Activated T-helper 2 cell treated with anti-CD3 and anti-CD28 coated beads, Interferon-gamma antibody, Interleukin-2, Interleukin-4, amounts not matched to agents 10 μg/mL and 5 μg/mL and 100 μg/mL, durations not matched to agents 14 hours and 24 hours and 36 hours (primary cell): Measurements from ENCODE around the gene CHD3. TPM values are rescaled to one million over a fixed set of nuclear protein-coding genes. Genes with fewer than 3 reads are reported as not detected.

Source experiments
- DNase-seq: peaks from one replicate; pipeline ENCODE4 v3.0.0; 2021; ENCODE audit warnings: low spot score
- H3K27ac Mint-ChIP-seq: one replicate; pipeline ENCODE4 v1.8.0; 2021; ENCODE audit warnings: mixed read lengths
- H3K27me3 Mint-ChIP-seq: one replicate; pipeline ENCODE4 v1.8.0; 2021; ENCODE audit warnings: low read depth, mixed read lengths
- H3K36me3 Mint-ChIP-seq: one replicate; pipeline ENCODE4 v1.8.0; 2021; ENCODE audit warnings: low read depth, mixed read lengths
- H3K4me1 Mint-ChIP-seq: one replicate; pipeline ENCODE4 v1.8.0; 2021; ENCODE audit warnings: low read depth, mixed read lengths
- H3K4me3 Mint-ChIP-seq: one replicate; pipeline ENCODE4 v1.8.0; 2021; ENCODE audit warnings: low read depth, mild to moderate bottlenecking, moderate library complexity, mixed read lengths
- H3K9me3 Mint-ChIP-seq: one replicate; pipeline ENCODE4 v1.8.0; 2021; ENCODE audit warnings: mixed read lengths
- intact Hi-C: fragments of 100-400 bp; cut with micrococcal nuclease; formaldehyde crosslinking; loops from one replicate; pipeline ENCODE4 v1.15.1; 2023
- total RNA-seq: library from RNA; stranded (reverse); gene quantifications from 2 replicates; pipeline ENCODE4 v1.2.3, GENCODE V29; 2022

The CHD3 gene
- total RNA-seq, 1 donor from 2014 or later, result 158 TPM

- H3K4me3 Mint-ChIP-seq, result no peak overlapping the region
- DNase-seq, result no peak
- H3K36me3 Mint-ChIP-seq, result peaks cover 82% of the 10 kb centered on the region
- intact Hi-C loops, result no loop called here
- peaks cover 11% of the 10 kb centered on the region for H3K4me1 Mint-ChIP-seq
- H3K27me3 Mint-ChIP-seq, result no peaks in the 10 kb centered on the region
- no peak overlapping the region for H3K27ac Mint-ChIP-seq
- H3K9me3 Mint-ChIP-seq, result no peaks in the 10 kb centered on the region
These were observed 8.5 kb downstream of the CHD3 start for GRCh38 chr17:7897090-7897489.

DNA sequence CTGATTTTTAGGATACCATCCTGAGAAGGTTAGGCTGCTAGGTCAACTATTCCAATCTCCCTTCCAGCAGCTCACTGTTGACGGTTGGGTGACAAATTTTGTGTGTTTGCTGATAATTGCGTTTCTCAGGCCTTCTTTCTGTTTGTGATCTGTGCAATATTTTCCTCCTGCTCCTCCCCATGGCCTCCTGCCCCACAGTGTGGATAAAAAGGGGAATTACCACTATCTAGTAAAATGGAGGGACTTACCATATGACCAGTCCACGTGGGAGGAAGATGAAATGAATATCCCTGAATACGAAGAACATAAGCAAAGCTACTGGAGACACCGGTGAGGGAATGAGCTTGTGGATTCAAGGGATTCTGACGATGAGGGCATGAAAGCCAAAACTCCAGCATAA lies 9.2 kb downstream of the CHD3 start:
- intact Hi-C loops, result no loop called here
- peaks cover 11% of the 10 kb centered on the region for H3K4me1 Mint-ChIP-seq
- peak overlapping the region; percentile 61 for H3K27ac Mint-ChIP-seq
- H3K4me3 Mint-ChIP-seq, result no peak overlapping the region
- DNase-seq, result no peak
- no peaks in the 10 kb centered on the region for H3K9me3 Mint-ChIP-seq
- H3K36me3 Mint-ChIP-seq, result peaks cover 86% of the 10 kb centered on the region
- H3K27me3 Mint-ChIP-seq, result no peaks in the 10 kb centered on the region

GRCh38 chr17:7903154-7904103 lies 14.8 kb downstream of the CHD3 start:
- Mint-ChIP-seq H3K27ac (no peak overlapping the region), H3K4me3 (no peak overlapping the region)

GRCh38 chr17:7909089-7909488 lies 20.5 kb downstream of the CHD3 start:
- H3K27ac Mint-ChIP-seq, result no peak overlapping the region
- no peak for DNase-seq
- H3K36me3 Mint-ChIP-seq, result peaks cover 82% of the 10 kb centered on the region
- intact Hi-C loops, result no loop called here
- peaks cover 7% of the 10 kb centered on the region for H3K4me1 Mint-ChIP-seq
- H3K27me3 Mint-ChIP-seq, result no peaks in the 10 kb centered on the region
- no peak overlapping the region for H3K4me3 Mint-ChIP-seq
- no peaks in the 10 kb centered on the region for H3K9me3 Mint-ChIP-seq

More at GRCh38 chr17:7903154-7904103, 14.8 kb downstream of the CHD3 start:
- Mint-ChIP-seq H3K27me3 (no peaks in the 10 kb centered on the region), H3K4me1 (no peaks in the 10 kb centered on the region), H3K9me3 (no peaks in the 10 kb centered on the region), H3K36me3 (peaks cover 91% of the 10 kb centered on the region)
- DNase-seq, result no peak
- intact Hi-C loops, result no loop called here

DNA sequence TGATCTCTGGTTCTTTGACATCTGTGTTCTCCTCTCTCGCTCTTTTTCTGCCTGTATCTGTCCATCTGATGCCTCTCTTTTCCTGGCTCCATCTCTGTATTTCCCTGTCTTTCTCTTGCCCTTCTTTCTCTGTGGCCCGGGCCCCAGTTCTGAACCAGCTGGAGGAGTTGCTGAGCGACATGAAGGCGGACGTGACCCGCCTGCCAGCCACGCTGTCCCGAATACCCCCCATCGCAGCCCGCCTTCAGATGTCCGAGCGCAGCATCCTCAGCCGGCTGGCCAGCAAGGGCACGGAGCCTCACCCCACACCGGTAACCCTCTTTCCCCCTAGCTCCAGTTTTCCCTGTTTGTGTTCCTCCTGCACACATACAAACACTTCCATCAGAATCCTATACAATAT lies 21.7 kb downstream of the CHD3 start:
- H3K27me3 Mint-ChIP-seq, result no peaks in the 10 kb centered on the region
- H3K27ac Mint-ChIP-seq, result no peak overlapping the region
- H3K4me1 Mint-ChIP-seq, result peaks cover 14% of the 10 kb centered on the region
- intact Hi-C loops, result loop anchor here (5.0 kb wide), 2 partner anchors 132 to 147 kb away; no protein-coding TSS in a partner anchor
- no peak for DNase-seq
- H3K36me3 Mint-ChIP-seq, result peaks cover 70% of the 10 kb centered on the region
- H3K9me3 Mint-ChIP-seq, result no peaks in the 10 kb centered on the region
- H3K4me3 Mint-ChIP-seq, result no peak overlapping the region

DNA sequence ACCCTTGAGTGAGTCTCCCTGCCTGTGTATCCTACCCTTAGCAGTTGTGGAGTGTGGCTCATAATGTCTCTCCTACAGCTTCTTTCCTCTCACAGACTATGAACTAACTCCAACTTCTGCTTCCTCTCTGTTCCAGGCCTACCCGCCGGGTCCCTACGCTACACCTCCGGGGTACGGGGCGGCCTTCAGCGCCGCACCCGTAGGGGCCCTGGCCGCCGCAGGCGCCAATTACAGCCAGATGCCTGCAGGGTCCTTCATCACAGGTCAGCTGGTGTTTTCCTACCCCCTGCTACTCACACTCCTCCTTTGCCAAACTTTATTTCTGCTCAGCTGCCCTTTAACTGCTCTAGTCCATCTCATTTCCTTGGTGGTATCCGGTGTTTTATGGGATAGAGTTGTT lies 22.1 kb downstream of the CHD3 start:
- intact Hi-C loops, result loop anchor here (5.0 kb wide), 2 partner anchors 132 to 147 kb away; no protein-coding TSS in a partner anchor
- no peak overlapping the region for H3K27ac Mint-ChIP-seq
- no peaks in the 10 kb centered on the region for H3K27me3 Mint-ChIP-seq
- peaks cover 14% of the 10 kb centered on the region for H3K4me1 Mint-ChIP-seq
- no peaks in the 10 kb centered on the region for H3K9me3 Mint-ChIP-seq
- no peak overlapping the region for H3K4me3 Mint-ChIP-seq
- peaks cover 66% of the 10 kb centered on the region for H3K36me3 Mint-ChIP-seq
- DNase-seq, result no peak

GRCh38 chr17:7911116-7911515 lies 22.5 kb downstream of the CHD3 start:
- Mint-ChIP-seq H3K36me3 (peaks cover 62% of the 10 kb centered on the region), H3K27ac (no peak overlapping the region), H3K27me3 (no peaks in the 10 kb centered on the region), H3K9me3 (no peaks in the 10 kb centered on the region), H3K4me1 (peaks cover 14% of the 10 kb centered on the region), H3K4me3 (no peak overlapping the region)
- intact Hi-C loops, result loop anchor here (5.0 kb wide), 2 partner anchors 131 to 146 kb away; no protein-coding TSS in a partner anchor
- no peak for DNase-seq

DNA sequence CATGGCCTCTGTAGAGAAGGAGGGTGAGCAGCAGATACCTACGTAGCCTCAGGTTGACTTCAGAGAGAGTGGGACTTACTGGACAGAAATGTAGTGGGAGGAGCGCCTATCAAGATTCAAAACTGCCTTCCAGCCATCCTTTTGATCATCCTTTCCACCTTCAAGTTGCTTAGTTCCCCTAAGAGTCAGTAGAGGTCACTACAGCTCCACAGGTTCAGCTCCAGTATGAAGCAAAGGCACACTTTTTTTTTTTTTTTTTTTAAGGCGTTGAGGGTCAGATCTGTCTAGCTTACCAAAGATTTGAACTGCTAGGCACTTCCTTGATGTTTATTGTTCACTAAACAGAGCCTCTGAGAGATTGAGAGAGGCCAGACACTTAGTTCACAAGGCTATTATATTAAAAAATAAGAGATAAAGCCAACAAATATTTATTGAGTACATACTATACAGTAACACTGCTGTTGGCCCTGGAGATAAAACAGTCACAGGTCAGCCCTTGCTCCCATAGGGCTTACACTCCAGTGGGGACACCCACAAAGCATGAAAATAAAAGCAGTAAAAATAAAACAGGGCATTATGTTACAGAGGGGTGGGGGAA lies 24.4 kb downstream of the CHD3 start:
- peaks cover 22% of the 10 kb centered on the region for H3K4me1 Mint-ChIP-seq
- peak; percentile 38 for DNase-seq
- peaks cover 44% of the 10 kb centered on the region for H3K36me3 Mint-ChIP-seq
- peak overlapping the region; percentile 63 for H3K4me3 Mint-ChIP-seq
- no peaks in the 10 kb centered on the region for H3K9me3 Mint-ChIP-seq
- intact Hi-C loops, result loop anchor here (1.0 to 5.0 kb wide), 3 partner anchors 75 to 144 kb away; no protein-coding TSS in a partner anchor
- no peaks in the 10 kb centered on the region for H3K27me3 Mint-ChIP-seq
- peak overlapping the region; percentile 58 for H3K27ac Mint-ChIP-seq

GRCh38 chr17:7915179-7915610 lies 26.6 kb downstream of the CHD3 start:
- H3K4me1 Mint-ChIP-seq, result peaks cover 22% of the 10 kb centered on the region
- no peaks in the 10 kb centered on the region for H3K9me3 Mint-ChIP-seq
- H3K27me3 Mint-ChIP-seq, result no peaks in the 10 kb centered on the region
- H3K4me3 Mint-ChIP-seq, result peak overlapping the region; percentile 92
- H3K36me3 Mint-ChIP-seq, result peaks cover 25% of the 10 kb centered on the region
- intact Hi-C loops, result loop anchor here (1.0 to 2.0 kb wide), 3 partner anchors 17 to 58 kb away; partner anchors contain the start of genes CNTROB and NAA38
- peak overlapping the region; percentile 96 for H3K27ac Mint-ChIP-seq
- no peak for DNase-seq

DNA sequence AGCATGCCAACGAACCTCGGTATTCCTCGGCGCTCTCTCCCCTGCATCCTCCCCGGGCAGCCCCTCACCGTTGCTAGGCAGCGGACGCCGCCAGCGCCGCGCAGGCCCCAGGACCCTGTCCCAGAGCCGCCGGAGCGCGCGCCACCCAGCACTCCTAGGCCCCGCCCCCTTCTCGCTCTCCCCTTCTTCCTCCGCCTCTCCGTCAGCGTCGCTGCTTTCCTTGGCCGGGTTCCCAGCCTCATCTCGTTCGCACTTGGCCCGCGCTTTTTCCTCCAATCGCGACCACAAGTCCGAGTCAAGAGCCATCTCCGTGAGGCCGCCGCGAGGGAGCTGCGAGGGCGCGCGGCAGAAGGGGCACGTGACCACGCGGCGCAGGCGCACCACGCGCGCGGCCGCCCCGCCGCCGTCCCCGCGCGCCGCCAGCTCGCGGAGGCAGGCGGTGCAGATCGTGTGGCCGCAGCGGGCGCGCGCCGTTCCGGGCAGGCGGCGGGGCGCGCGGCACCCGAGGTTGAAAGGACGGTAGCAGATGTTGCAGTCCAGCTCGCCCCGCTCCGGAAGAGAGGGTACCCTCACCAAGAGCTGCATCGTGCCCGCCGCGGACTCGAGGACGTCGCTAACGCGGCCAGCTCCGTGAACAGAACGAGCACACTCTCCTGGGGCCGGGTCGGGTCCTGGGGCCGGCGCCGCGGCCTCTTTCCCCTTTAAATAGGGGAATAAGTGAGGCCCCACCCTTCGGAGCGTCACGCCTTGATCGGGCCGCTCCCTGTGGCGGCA lies 27.2 kb downstream of the CHD3 start, which contains the start of gene RNF227:
RNF227 (minus strand) TSS at position 679 of the 774 bp plus-strand sequence; CDS start at position 585, 94 bp downstream.
- H3K9me3 Mint-ChIP-seq, result no peaks in the 10 kb centered on the region
- peak; percentile 83 for DNase-seq
- peaks cover 19% of the 10 kb centered on the region for H3K36me3 Mint-ChIP-seq
- intact Hi-C loops, result loop anchor here (1.0 to 2.0 kb wide), 3 partner anchors 17 to 59 kb away; partner anchors contain the start of genes CNTROB and NAA38
- H3K4me3 Mint-ChIP-seq, result peak within 1 kb of the TSS; percentile 92
- H3K27me3 Mint-ChIP-seq, result no peaks in the 10 kb centered on the region
- peaks cover 22% of the 10 kb centered on the region for H3K4me1 Mint-ChIP-seq
- H3K27ac Mint-ChIP-seq, result peak within 1 kb of the TSS; percentile 96

- Mint-ChIP-seq H3K4me1 (peaks cover 23% of the 10 kb centered on the region), H3K27me3 (no peaks in the 10 kb centered on the region), H3K27ac (peak overlapping the region; percentile 58), H3K36me3 (peaks cover 15% of the 10 kb centered on the region), H3K4me3 (peak overlapping the region; percentile 75), H3K9me3 (no peaks in the 10 kb centered on the region)
- intact Hi-C loops, result no loop called here
- DNase-seq, result no peak
These were observed 27.7 kb downstream of the CHD3 start for GRCh38 chr17:7916385-7916682.

DNA sequence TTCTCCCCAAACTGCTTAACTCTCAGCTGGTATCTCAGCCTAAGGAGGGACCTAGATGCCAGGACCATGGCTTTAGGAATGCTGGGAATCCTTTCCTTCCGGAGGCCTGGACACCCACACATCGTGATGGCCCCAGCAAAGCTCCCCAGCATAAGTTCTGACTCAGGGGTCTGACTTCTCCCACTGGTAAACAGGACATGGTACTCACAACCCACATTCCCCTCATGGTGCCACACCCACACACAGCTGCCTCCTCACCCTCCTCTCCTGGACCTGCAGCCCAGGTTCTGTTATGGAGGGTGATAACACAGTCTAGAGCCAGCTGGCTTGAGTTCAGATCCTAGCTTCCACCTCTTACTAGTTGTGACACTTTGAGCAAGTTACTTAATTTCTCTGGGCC lies 28.2 kb downstream of the CHD3 start:
- Mint-ChIP-seq H3K4me1 (peaks cover 28% of the 10 kb centered on the region), H3K27me3 (no peaks in the 10 kb centered on the region), H3K36me3 (peaks cover 12% of the 10 kb centered on the region), H3K4me3 (peak overlapping the region; percentile 75), H3K9me3 (no peaks in the 10 kb centered on the region), H3K27ac (peak overlapping the region; percentile 58)
- no peak for DNase-seq
- intact Hi-C loops, result no loop called here
